SU-DHL-6 (cell line): ENCODE data around the gene PWP1.

Experiments
- H2AFZ ChIP-seq: fragments of 200-600 bp; sonication (generic); 2 replicates; pipeline ENCODE4 v1.6.1; 2014; ENCODE audit warnings: low read depth, mild to moderate bottlenecking, moderate library complexity, mixed read lengths, antibody characterized with exemption, low read length; ENCODE audit not compliant: severe bottlenecking
- H3F3A ChIP-seq: fragments of 200-600 bp; shearing (Covaris generic); 2 replicates; pipeline ENCODE4 v1.6.0; 2016; ENCODE audit warnings: antibody characterized with exemption, mild to moderate bottlenecking; ENCODE audit not compliant: insufficient read depth
- H3K27ac ChIP-seq: fragments of 200-600 bp; sonication (generic); 2 replicates; pipeline ENCODE4 v1.5.1; 2016; ENCODE audit warnings: low read depth, mild to moderate bottlenecking, low read length, moderate library complexity, mixed read lengths
- H3K27me3 ChIP-seq: fragments of 200-600 bp; sonication (generic), shearing (Covaris generic); 2 replicates; pipeline ENCODE4 v1.6.0; 2014; ENCODE audit warnings: mild to moderate bottlenecking, low read length
- H3K36me3 ChIP-seq: fragments of 200-600 bp; sonication (generic); 2 replicates; pipeline ENCODE4 v1.6.1; 2014; ENCODE audit warnings: mild to moderate bottlenecking, low read length, mixed read lengths
- H3K4me2 ChIP-seq: fragments of 300-600, 200-600 bp; shearing (Covaris generic), sonication (generic); 2 replicates; pipeline ENCODE4 v1.6.0; 2014; ENCODE audit warnings: low read length, low read depth, mild to moderate bottlenecking; ENCODE audit not compliant: poor library complexity, severe bottlenecking
- H3K4me3 ChIP-seq: fragments of 200-600 bp; sonication (generic); 2 replicates; pipeline ENCODE4 v1.5.1; 2014; ENCODE audit warnings: antibody characterized with exemption, low read length, mild to moderate bottlenecking, mixed read lengths; ENCODE audit not compliant: insufficient read depth, poor library complexity, severe bottlenecking
- H3K79me2 ChIP-seq: fragments of 200-600 bp; sonication (generic); 2 replicates; pipeline ENCODE4 v1.6.1; 2014; ENCODE audit warnings: mild to moderate bottlenecking, low read length, moderate library complexity; ENCODE audit not compliant: insufficient read depth
- H3K9ac ChIP-seq: fragments of 200-600 bp; sonication (generic); 2 replicates; pipeline ENCODE4 v1.7.0; 2014; ENCODE audit warnings: mild to moderate bottlenecking, low read length
- H3K9me2 ChIP-seq: fragments of 200-600 bp; sonication (generic); replicated peaks from 2 replicates; pipeline ENCODE4 v1.6.1; 2014; ENCODE audit warnings: low read length; ENCODE audit not compliant: insufficient read depth
- H3K9me3 ChIP-seq: fragments of 200-600 bp; sonication (generic); 2 replicates; pipeline ENCODE4 v1.6.1; 2014; ENCODE audit warnings: low read length, mixed read lengths; ENCODE audit not compliant: insufficient read depth
- H4K20me1 ChIP-seq: fragments of 200-600 bp; sonication (generic); 2 replicates; pipeline ENCODE4 v1.6.1; 2014; ENCODE audit warnings: low read depth, mild to moderate bottlenecking, antibody characterized with exemption, low read length, moderate library complexity, mixed read lengths
- EZH2phosphoT487 ChIP-seq: fragments of 200-600 bp; sonication (generic), shearing (Covaris generic); conservative IDR thresholded peaks from 2 replicates; pipeline ENCODE4 v1.6.1; 2018; ENCODE audit warnings: mild to moderate bottlenecking, antibody characterized with exemption, low read length, moderate library complexity, mixed read lengths
- TF ChIP-seq, protein P1 (sequence below): fragments of 200-600 bp; sonication (generic); IDR thresholded peaks from one replicate; pipeline ENCODE4 v1.5.1; 2017; ENCODE audit warnings: antibody characterized with exemption, mild to moderate bottlenecking, low read length, moderate library complexity; ENCODE audit not compliant: insufficient read depth, poor library complexity, severe bottlenecking

PWP1 gene

GRCh38 chr12:107645630-107646333 lies 39.8 kb upstream of the PWP1 start:
- Histone ChIP-seq H3K9ac (no peak overlapping the region), H3K79me2 (no peaks in the 10 kb centered on the region), H3F3A (no peaks in the 10 kb centered on the region), H3K4me2 (no peak overlapping the region), H4K20me1 (no peaks in the 10 kb centered on the region), H3K9me3 (no peaks in the 10 kb centered on the region), H3K27ac (no peak overlapping the region), H3K27me3 (no peaks in the 10 kb centered on the region), H3K9me2 (no peaks in the 10 kb centered on the region), H3K36me3 (no peaks in the 10 kb centered on the region), H3K4me3 (no peak overlapping the region), H2AFZ (no peak overlapping the region)
- no peak for TF ChIP-seq EZH2phosphoT487
- TF ChIP-seq, protein P1, sequence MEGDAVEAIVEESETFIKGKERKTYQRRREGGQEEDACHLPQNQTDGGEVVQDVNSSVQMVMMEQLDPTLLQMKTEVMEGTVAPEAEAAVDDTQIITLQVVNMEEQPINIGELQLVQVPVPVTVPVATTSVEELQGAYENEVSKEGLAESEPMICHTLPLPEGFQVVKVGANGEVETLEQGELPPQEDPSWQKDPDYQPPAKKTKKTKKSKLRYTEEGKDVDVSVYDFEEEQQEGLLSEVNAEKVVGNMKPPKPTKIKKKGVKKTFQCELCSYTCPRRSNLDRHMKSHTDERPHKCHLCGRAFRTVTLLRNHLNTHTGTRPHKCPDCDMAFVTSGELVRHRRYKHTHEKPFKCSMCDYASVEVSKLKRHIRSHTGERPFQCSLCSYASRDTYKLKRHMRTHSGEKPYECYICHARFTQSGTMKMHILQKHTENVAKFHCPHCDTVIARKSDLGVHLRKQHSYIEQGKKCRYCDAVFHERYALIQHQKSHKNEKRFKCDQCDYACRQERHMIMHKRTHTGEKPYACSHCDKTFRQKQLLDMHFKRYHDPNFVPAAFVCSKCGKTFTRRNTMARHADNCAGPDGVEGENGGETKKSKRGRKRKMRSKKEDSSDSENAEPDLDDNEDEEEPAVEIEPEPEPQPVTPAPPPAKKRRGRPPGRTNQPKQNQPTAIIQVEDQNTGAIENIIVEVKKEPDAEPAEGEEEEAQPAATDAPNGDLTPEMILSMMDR = no peak

GRCh38 chr12:107646436-107646835 lies 39.2 kb upstream of the PWP1 start:
- TF ChIP-seq, protein P1 = no peak
- TF ChIP-seq EZH2phosphoT487 = no peak
- Histone ChIP-seq H4K20me1 (no peaks in the 10 kb centered on the region), H3K9ac (no peak overlapping the region), H3K36me3 (no peaks in the 10 kb centered on the region), H3K27ac (no peak overlapping the region), H3K9me2 (no peaks in the 10 kb centered on the region), H3K4me3 (no peak overlapping the region), H3F3A (no peaks in the 10 kb centered on the region), H3K79me2 (no peaks in the 10 kb centered on the region), H3K27me3 (no peaks in the 10 kb centered on the region), H3K4me2 (no peak overlapping the region), H2AFZ (no peak overlapping the region), H3K9me3 (no peaks in the 10 kb centered on the region)

DNA sequence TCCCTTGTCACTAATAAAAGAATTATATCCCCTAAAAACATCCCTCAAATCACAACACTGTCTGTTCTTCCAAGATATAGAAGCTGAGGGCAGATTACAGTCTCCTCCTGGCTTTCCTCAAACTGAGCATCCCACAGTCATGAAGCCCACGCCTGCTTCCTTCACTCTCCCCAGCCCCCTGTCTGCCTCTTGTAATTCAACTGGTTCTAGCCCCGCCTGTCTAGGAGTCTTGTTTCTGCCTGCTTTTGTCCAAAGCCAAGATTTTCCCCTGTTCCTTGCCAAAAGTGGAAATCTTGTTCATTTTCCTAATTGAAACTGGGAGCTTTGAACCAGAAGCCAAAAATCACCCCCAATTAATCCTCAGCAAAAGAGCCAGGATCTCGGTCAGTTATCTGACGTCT lies 35.9 kb upstream of the PWP1 start:
- Histone ChIP-seq H3K9me3 (no peaks in the 10 kb centered on the region), H3K9ac (no peak overlapping the region), H4K20me1 (no peaks in the 10 kb centered on the region), H2AFZ (no peak overlapping the region), H3F3A (no peaks in the 10 kb centered on the region), H3K27ac (no peak overlapping the region), H3K79me2 (no peaks in the 10 kb centered on the region), H3K4me2 (no peak overlapping the region), H3K4me3 (no peak overlapping the region), H3K36me3 (no peaks in the 10 kb centered on the region), H3K9me2 (no peaks in the 10 kb centered on the region), H3K27me3 (no peaks in the 10 kb centered on the region)
- TF ChIP-seq, protein P1 = no peak
- no peak for TF ChIP-seq EZH2phosphoT487
